Activated effector memory CD4-positive, alpha-beta T cell treated with anti-CD3 and anti-CD28 coated beads, Interleukin-2, amount 50 U/mL, for 16 hours (primary cell): ENCODE data around the gene GMDS.

Experiments
- DNase-seq: peaks from one replicate; pipeline ENCODE4 v3.0.0-alpha.2; 2020

Gene GMDS

GRCh38 chr6:2203264-2203663, 42.1 kb downstream of the GMDS start:
- DNase-seq = no peak

GRCh38 chr6:2197984-2198383, 47.4 kb downstream of the GMDS start:
- no peak for DNase-seq

GRCh38 chr6:2197177-2197671, 48.2 kb downstream of the GMDS start:
- no peak for DNase-seq

- no peak for DNase-seq
These were observed 49.2 kb downstream of the GMDS start for GRCh38 chr6:2196079-2196679.

GRCh38 chr6:2194643-2195042, 50.8 kb downstream of the GMDS start:
- no peak for DNase-seq

GRCh38 chr6:2193931-2194330, 51.5 kb downstream of the GMDS start:
- no peak for DNase-seq

- DNase-seq = no peak
These were observed 52.4 kb downstream of the GMDS start for GRCh38 chr6:2192976-2193375.

GRCh38 chr6:2191390-2191740, 54.0 kb downstream of the GMDS start:
- DNase-seq = no peak

- DNase-seq = no peak
These were observed 54.6 kb downstream of the GMDS start for GRCh38 chr6:2190661-2191389.

- no peak for DNase-seq
These were observed 56.5 kb downstream of the GMDS start for GRCh38 chr6:2188856-2189384.

GRCh38 chr6:2188397-2188796, 57.0 kb downstream of the GMDS start:
- no peak for DNase-seq

- DNase-seq = no peak
These were observed 57.6 kb downstream of the GMDS start for GRCh38 chr6:2187826-2188225.

- DNase-seq = no peak
These were observed 58.9 kb downstream of the GMDS start for GRCh38 chr6:2186516-2186915.

- no peak for DNase-seq
These were observed 59.9 kb downstream of the GMDS start for GRCh38 chr6:2185466-2185865.

GRCh38 chr6:2184700-2185455, 60.5 kb downstream of the GMDS start:
- DNase-seq = no peak

GRCh38 chr6:2183752-2184151, 61.7 kb downstream of the GMDS start:
- no peak for DNase-seq

GRCh38 chr6:2183246-2183645, 62.2 kb downstream of the GMDS start:
- no peak for DNase-seq

GRCh38 chr6:2182251-2182650, 63.2 kb downstream of the GMDS start:
- DNase-seq = no peak

- DNase-seq = no peak
These were observed 63.8 kb downstream of the GMDS start for GRCh38 chr6:2181567-2181966.

- no peak for DNase-seq
These were observed 65.5 kb downstream of the GMDS start for GRCh38 chr6:2179950-2180349.

GRCh38 chr6:2179241-2179640, 66.2 kb downstream of the GMDS start:
- no peak for DNase-seq

- DNase-seq = no peak
These were observed 67.3 kb downstream of the GMDS start for GRCh38 chr6:2178125-2178524.

GRCh38 chr6:2175825-2176224, 69.6 kb downstream of the GMDS start:
- DNase-seq = no peak
